ENCODE measurements around the gene SKAP2. TPM values are rescaled to one million over a fixed set of nuclear protein-coding genes. Genes with fewer than 3 reads are reported as not detected.

Gene SKAP2
- total RNA-seq, 2 experiments from 2014 or later = 7.8 to 10.4 TPM

- Mint-ChIP-seq H3K4me3 (no peak overlapping the region), H3K4me1 (no peaks in the 10 kb centered on the region), H3K27ac (no peak overlapping the region), H3K36me3 (ENCODE audit: low read depth) (no peaks in the 10 kb centered on the region), H3K9me3 (ENCODE audit: low read depth) (no peaks in the 10 kb centered on the region), H3K27me3 (peaks cover 13% of the 10 kb centered on the region)
- intact Hi-C loops (cut with DNase I, micrococcal nuclease) = no loop called here
- DNase-seq (no peak), ATAC-seq (no peak)
- CTCF ChIA-PET = interaction anchor here (0.6 to 1.7 kb wide), 4 partner anchors 14 to 487 kb away, joined by 3 to 7 read pairs (median 4); no protein-coding TSS in a partner anchor
- POLR2A ChIA-PET = no interaction called here
These were observed 173.0 kb downstream of the SKAP2 start for GRCh38 chr7:26691406-26691805.

- H3K27ac Mint-ChIP-seq = no peak overlapping the region
- ChIA-PET POLR2A (no interaction called here), CTCF (interaction anchor here (1.4 to 1.7 kb wide), 3 partner anchors 8 to 471 kb away, joined by 6 to 9 read pairs (median 7); no protein-coding TSS in a partner anchor)
- H3K9me3 Mint-ChIP-seq (ENCODE audit: low read depth) = no peaks in the 10 kb centered on the region
- intact Hi-C loops (cut with DNase I, micrococcal nuclease) = no loop called here
- no peak overlapping the region for H3K4me3 Mint-ChIP-seq
- H3K27me3 Mint-ChIP-seq = peaks cover 15% of the 10 kb centered on the region
- no peaks in the 10 kb centered on the region for H3K4me1 Mint-ChIP-seq
- ATAC-seq (no peak), DNase-seq (no peak)
- H3K36me3 Mint-ChIP-seq (ENCODE audit: low read depth) = no peaks in the 10 kb centered on the region
These were observed 174.1 kb downstream of the SKAP2 start for GRCh38 chr7:26690135-26690805.

GRCh38 chr7:26688936-26689506, 175.4 kb downstream of the SKAP2 start:
- Mint-ChIP-seq H3K27ac (no peak overlapping the region), H3K4me3 (no peak overlapping the region), H3K36me3 (ENCODE audit: low read depth) (no peaks in the 10 kb centered on the region), H3K9me3 (ENCODE audit: low read depth) (no peaks in the 10 kb centered on the region), H3K27me3 (peaks cover 16% of the 10 kb centered on the region), H3K4me1 (no peaks in the 10 kb centered on the region)
- DNase-seq = no peak
- no peak for ATAC-seq
- intact Hi-C loops (cut with DNase I, micrococcal nuclease) = no loop called here
- CTCF ChIA-PET = interaction anchor here (0.9 to 1.4 kb wide), 2 partner anchors 9 to 796 kb away, joined by 3 to 6 read pairs; no protein-coding TSS in a partner anchor
- POLR2A ChIA-PET = no interaction called here

- no peaks in the 10 kb centered on the region for H3K4me1 Mint-ChIP-seq
- ChIA-PET CTCF (interaction anchor here (0.9 to 2.5 kb wide), 4 partner anchors 10 to 795 kb away, joined by 3 to 14 read pairs (median 6); no protein-coding TSS in a partner anchor), POLR2A (no interaction called here)
- intact Hi-C loops (cut with DNase I, micrococcal nuclease) = no loop called here
- no peaks in the 10 kb centered on the region for H3K9me3 Mint-ChIP-seq (ENCODE audit: low read depth)
- no peak overlapping the region for H3K4me3 Mint-ChIP-seq
- H3K27ac Mint-ChIP-seq = no peak overlapping the region
- H3K36me3 Mint-ChIP-seq (ENCODE audit: low read depth) = no peaks in the 10 kb centered on the region
- DNase-seq (no peak), ATAC-seq (no peak)
- peaks cover 16% of the 10 kb centered on the region for H3K27me3 Mint-ChIP-seq
These were observed 176.0 kb downstream of the SKAP2 start for GRCh38 chr7:26688388-26688787.

DNA sequence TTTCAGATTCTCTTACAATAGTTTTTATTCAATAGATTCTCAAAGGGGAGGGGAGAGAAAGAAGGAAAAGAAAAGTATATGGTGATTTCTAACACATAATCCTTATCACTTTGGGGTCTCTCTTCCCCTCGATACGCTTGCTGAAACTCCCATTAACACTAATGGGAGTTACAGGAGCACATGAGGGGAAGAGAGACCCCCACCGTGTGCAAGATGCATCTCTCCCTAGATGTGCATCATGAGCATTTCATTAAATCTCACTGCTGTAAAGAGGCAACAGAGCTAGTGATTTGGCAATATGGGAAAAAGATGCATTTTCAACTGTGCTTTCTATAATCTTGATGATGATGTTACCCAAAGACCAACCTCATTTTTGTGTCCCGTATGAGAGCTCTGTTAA, 177.4 kb downstream of the SKAP2 start:
- CTCF ChIA-PET = interaction anchor here (0.6 to 2.5 kb wide), 15 partner anchors 8 to 509 kb away, joined by 3 to 14 read pairs (median 4); no protein-coding TSS in a partner anchor
- no peak overlapping the region for H3K27ac Mint-ChIP-seq

GRCh38 chr7:26686448-26686981, 177.9 kb downstream of the SKAP2 start:
- intact Hi-C loops (cut with DNase I, micrococcal nuclease) = loop anchor here (1.0 kb wide), 1 partner anchor 475 kb away; no protein-coding TSS in a partner anchor
- ATAC-seq = no peak
- Mint-ChIP-seq H3K4me1 (no peaks in the 10 kb centered on the region), H3K9me3 (ENCODE audit: low read depth) (no peaks in the 10 kb centered on the region), H3K36me3 (ENCODE audit: low read depth) (no peaks in the 10 kb centered on the region), H3K4me3 (no peak overlapping the region), H3K27ac (no peak overlapping the region), H3K27me3 (peaks cover 16% of the 10 kb centered on the region)
- CTCF ChIA-PET = interaction anchor here (0.6 to 2.5 kb wide), 12 partner anchors 9 to 480 kb away, joined by 3 to 14 read pairs (median 4); no protein-coding TSS in a partner anchor
- POLR2A ChIA-PET = no interaction called here
- no peak for DNase-seq

More for the DNA sequence above, 177.4 kb downstream of the SKAP2 start:
- no peaks in the 10 kb centered on the region for H3K36me3 Mint-ChIP-seq (ENCODE audit: low read depth)
- no peaks in the 10 kb centered on the region for H3K9me3 Mint-ChIP-seq (ENCODE audit: low read depth)
- intact Hi-C loops (cut with DNase I, micrococcal nuclease) = no loop called here
- no peak overlapping the region for H3K4me3 Mint-ChIP-seq
- no peaks in the 10 kb centered on the region for H3K4me1 Mint-ChIP-seq
- DNase-seq (no peak), ATAC-seq (no peak)
- POLR2A ChIA-PET = no interaction called here
- H3K27me3 Mint-ChIP-seq = peaks cover 19% of the 10 kb centered on the region

DNA sequence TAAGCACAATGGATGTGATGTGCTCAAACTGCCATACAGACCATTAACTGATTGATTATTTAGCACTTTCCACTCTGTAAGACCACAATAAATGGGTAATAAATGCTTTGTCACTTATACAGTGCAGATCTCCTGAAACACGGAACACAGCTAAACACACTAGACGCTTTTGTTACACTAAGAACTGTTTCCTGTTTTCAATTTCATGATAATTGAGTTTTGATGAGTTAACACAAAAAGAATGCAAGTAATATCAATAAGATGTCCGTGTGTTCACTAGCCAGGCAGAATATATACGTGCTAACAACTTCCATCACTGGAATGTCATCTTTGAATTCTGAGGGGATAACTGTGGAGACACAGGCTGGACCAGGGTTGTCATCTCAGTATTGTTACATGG, 178.8 kb downstream of the SKAP2 start:
- Mint-ChIP-seq H3K27ac (no peak overlapping the region), H3K36me3 (ENCODE audit: low read depth) (no peaks in the 10 kb centered on the region), H3K4me3 (no peak overlapping the region), H3K9me3 (ENCODE audit: low read depth) (no peaks in the 10 kb centered on the region), H3K4me1 (no peaks in the 10 kb centered on the region), H3K27me3 (peaks cover 16% of the 10 kb centered on the region)
- ChIA-PET POLR2A (no interaction called here), CTCF (no interaction called here)
- DNase-seq (no peak), ATAC-seq (no peak)
- intact Hi-C loops (cut with DNase I, micrococcal nuclease) = loop anchor here (1.0 kb wide), 1 partner anchor 476 kb away; no protein-coding TSS in a partner anchor

GRCh38 chr7:26684447-26684846, 179.9 kb downstream of the SKAP2 start:
- ChIA-PET POLR2A (no interaction called here), CTCF (interaction anchor here (0.6 to 1.1 kb wide), 2 partner anchors 16 to 390 kb away, joined by 3 to 4 read pairs; no protein-coding TSS in a partner anchor)
- Mint-ChIP-seq H3K27me3 (peaks cover 16% of the 10 kb centered on the region), H3K36me3 (ENCODE audit: low read depth) (no peaks in the 10 kb centered on the region), H3K9me3 (ENCODE audit: low read depth) (no peaks in the 10 kb centered on the region), H3K4me1 (no peaks in the 10 kb centered on the region), H3K4me3 (no peak overlapping the region), H3K27ac (no peak overlapping the region)
- no peak for DNase-seq
- intact Hi-C loops (cut with DNase I, micrococcal nuclease) = loop anchor here in 1 of 2 experiments (5.0 kb wide), 1 partner anchor 792 kb away; no protein-coding TSS in a partner anchor
- ATAC-seq = no peak

DNA sequence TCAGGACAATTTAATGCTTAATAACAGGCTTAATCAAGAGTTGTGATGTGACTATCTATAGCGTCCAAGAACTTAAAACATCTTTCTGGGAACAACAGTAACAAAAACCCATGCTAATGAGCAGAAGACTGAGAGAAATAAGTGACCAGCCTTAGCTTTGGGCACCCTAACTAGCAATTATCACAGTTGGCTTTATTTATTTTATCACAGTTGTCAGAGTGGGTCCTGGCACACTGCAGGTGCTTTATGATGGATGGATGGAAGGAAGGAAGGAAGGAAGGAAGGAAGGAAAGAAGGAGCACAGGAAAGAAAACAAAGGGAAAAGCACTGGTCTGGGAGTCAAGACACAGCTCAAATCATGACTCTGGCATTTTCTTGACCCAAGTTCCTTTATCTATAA, 181.1 kb downstream of the SKAP2 start:
- intact Hi-C loops (cut with DNase I, micrococcal nuclease) = loop anchor here in 1 of 2 experiments (5.0 kb wide), 1 partner anchor 791 kb away; no protein-coding TSS in a partner anchor
- no peak for DNase-seq
- H3K4me1 Mint-ChIP-seq = no peaks in the 10 kb centered on the region
- no peak overlapping the region for H3K4me3 Mint-ChIP-seq
- H3K27me3 Mint-ChIP-seq = peaks cover 13% of the 10 kb centered on the region
- CTCF ChIA-PET = interaction anchor here (0.6 to 3.8 kb wide), 9 partner anchors 15 to 791 kb away, joined by 3 to 29 read pairs (median 5); no protein-coding TSS in a partner anchor
- no peaks in the 10 kb centered on the region for H3K9me3 Mint-ChIP-seq (ENCODE audit: low read depth)
- POLR2A ChIA-PET = no interaction called here
- H3K27ac Mint-ChIP-seq = no peak overlapping the region
- ATAC-seq = no peak
- H3K36me3 Mint-ChIP-seq (ENCODE audit: low read depth) = no peaks in the 10 kb centered on the region

DNA sequence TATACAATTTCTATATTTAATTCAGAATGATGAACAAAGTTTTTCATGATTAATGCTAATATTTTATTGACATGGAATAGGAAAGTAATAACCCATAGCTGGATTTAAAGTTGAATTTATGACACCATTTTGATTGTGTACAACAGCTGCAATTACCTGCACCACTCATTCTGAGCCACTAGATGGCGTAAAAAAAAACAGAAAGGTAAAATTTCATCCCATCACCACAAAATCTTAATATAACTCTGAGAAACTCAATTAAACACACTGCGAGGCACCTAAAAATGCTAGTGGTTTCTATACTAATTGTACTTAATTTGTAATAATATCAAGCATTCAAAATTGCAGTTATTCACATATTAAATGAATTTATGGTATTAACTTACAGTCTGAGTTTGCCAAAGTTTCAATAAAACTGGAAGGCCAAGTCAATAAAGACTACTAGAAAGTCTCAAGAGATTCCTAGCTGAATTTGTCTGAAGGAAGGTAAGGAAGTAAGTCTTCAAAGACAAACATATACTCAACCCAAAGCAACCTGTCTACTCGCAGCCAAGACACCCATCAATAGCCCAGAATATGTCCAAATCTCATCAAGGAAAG, 182.5 kb downstream of the SKAP2 start:
- H3K27me3 Mint-ChIP-seq = peaks cover 10% of the 10 kb centered on the region
- no peak overlapping the region for H3K4me3 Mint-ChIP-seq
- H3K9me3 Mint-ChIP-seq (ENCODE audit: low read depth) = no peaks in the 10 kb centered on the region
- no peak overlapping the region for H3K27ac Mint-ChIP-seq
- no peaks in the 10 kb centered on the region for H3K36me3 Mint-ChIP-seq (ENCODE audit: low read depth)
- ChIA-PET POLR2A (no interaction called here), CTCF (interaction anchor here (0.8 to 4.6 kb wide), 18 partner anchors 8 to 789 kb away, joined by 3 to 29 read pairs (median 4); no protein-coding TSS in a partner anchor)
- intact Hi-C loops (cut with DNase I, micrococcal nuclease) = loop anchor here (1.0 to 5.0 kb wide), 2 partner anchors 479 to 790 kb away; no protein-coding TSS in a partner anchor
- H3K4me1 Mint-ChIP-seq = no peaks in the 10 kb centered on the region
- ATAC-seq = peak; percentile 39
- DNase-seq = no peak

- DNase-seq = no peak
- peaks cover 8% of the 10 kb centered on the region for H3K27me3 Mint-ChIP-seq
- no peaks in the 10 kb centered on the region for H3K9me3 Mint-ChIP-seq (ENCODE audit: low read depth)
- no peak overlapping the region for H3K4me3 Mint-ChIP-seq
- CTCF ChIA-PET = interaction anchor here (0.6 to 4.6 kb wide), 11 partner anchors 8 to 498 kb away, joined by 3 to 29 read pairs (median 4); no protein-coding TSS in a partner anchor
- no peaks in the 10 kb centered on the region for H3K4me1 Mint-ChIP-seq
- no peak overlapping the region for H3K27ac Mint-ChIP-seq
- POLR2A ChIA-PET = no interaction called here
- H3K36me3 Mint-ChIP-seq (ENCODE audit: low read depth) = no peaks in the 10 kb centered on the region
- ATAC-seq = no peak
- intact Hi-C loops (cut with DNase I, micrococcal nuclease) = loop anchor here in 1 of 2 experiments (5.0 kb wide), 1 partner anchor 788 kb away; no protein-coding TSS in a partner anchor
These were observed 183.8 kb downstream of the SKAP2 start for GRCh38 chr7:26680587-26680986.

All from activated CD4-positive, alpha-beta T cell treated with anti-CD3 and anti-CD28 coated beads for 36 hours (primary cell).